Neural progenitor cell (in vitro differentiated cells): Measurements from ENCODE around the gene KIF18A. TPM values are rescaled to one million over a fixed set of nuclear protein-coding genes. Genes with fewer than 3 reads are reported as not detected.

Source experiments
- DNase-seq: peaks from one replicate; pipeline ENCODE4 v3.0.0-alpha.2; 2016; ENCODE audit warnings: low spot score
- H2AFZ ChIP-seq: fragments of 200-600 bp; sonication (generic); replicated peaks from 2 replicates; pipeline ENCODE4 v1.6.1; 2016; ENCODE audit warnings: antibody characterized with exemption
- H3F3A ChIP-seq: fragments of 200-600 bp; sonication (generic); 2 replicates; pipeline ENCODE4 v1.6.1; 2016; ENCODE audit warnings: antibody characterized with exemption, low read depth
- H3K27ac ChIP-seq: fragments of 200-600 bp; sonication (generic); 2 replicates; pipeline ENCODE4 v1.5.1; 2016; ENCODE audit warnings: mild to moderate bottlenecking
- H3K27me3 ChIP-seq: fragments of 200-600 bp; sonication (generic); 2 replicates; pipeline ENCODE4 v1.6.1; 2016; ENCODE audit warnings: mild to moderate bottlenecking, moderate library complexity
- H3K36me3 ChIP-seq: fragments of 200-600 bp; sonication (generic); 2 replicates; pipeline ENCODE4 v1.5.1; 2016
- H3K4me1 ChIP-seq: fragments of 200-600 bp; sonication (generic); 2 replicates; pipeline ENCODE4 v1.6.1; 2016; ENCODE audit warnings: mixed run types
- H3K4me2 ChIP-seq: fragments of 200-600 bp; sonication (generic); 2 replicates; pipeline ENCODE4 v1.6.1; 2016
- H3K4me3 ChIP-seq: fragments of 200-600 bp; sonication (generic); 2 replicates; pipeline ENCODE4 v1.5.1; 2016
- H3K79me2 ChIP-seq: fragments of 200-600 bp; sonication (generic); 2 replicates; pipeline ENCODE4 v1.6.1; 2016; ENCODE audit warnings: low read depth
- H3K9ac ChIP-seq: fragments of 200-600 bp; sonication (generic); 2 replicates; pipeline ENCODE4 v1.6.1; 2016
- H3K9me3 ChIP-seq: fragments of 200-600 bp; sonication (generic); 2 replicates; pipeline ENCODE4 v1.5.1; 2016; ENCODE audit warnings: low read depth
- H4K20me1 ChIP-seq: fragments of 200-600 bp; sonication (generic); 2 replicates; pipeline ENCODE4 v1.6.1; 2016; ENCODE audit warnings: low read depth
- H3K27ac Mint-ChIP-seq: 3 replicates; pipeline ENCODE4 v1.8.0; 2021; ENCODE audit warnings: mixed read lengths
- H3K27me3 Mint-ChIP-seq: 2 replicates; pipeline ENCODE4 v1.8.0; 2022; ENCODE audit warnings: low read depth, mild to moderate bottlenecking, inconsistent platforms, moderate library complexity, mixed read lengths; ENCODE audit not compliant: insufficient read depth
- H3K36me3 Mint-ChIP-seq: 3 replicates; pipeline ENCODE4 v1.8.0; 2021; ENCODE audit warnings: mixed read lengths
- H3K4me1 Mint-ChIP-seq: 3 replicates; pipeline ENCODE4 v1.8.0; 2021; ENCODE audit warnings: mixed read lengths
- H3K4me3 Mint-ChIP-seq: 3 replicates; pipeline ENCODE4 v1.8.0; 2021; ENCODE audit warnings: mild to moderate bottlenecking, moderate library complexity, mixed read lengths
- H3K9me3 Mint-ChIP-seq: 3 replicates; pipeline ENCODE4 v1.8.0; 2020; ENCODE audit warnings: mixed read lengths
- EZH2 ChIP-seq: fragments of 200-600 bp; sonication (generic); IDR thresholded peaks from 2 replicates; pipeline ENCODE4 v1.6.1; 2017; ENCODE audit warnings: antibody characterized with exemption, mild to moderate bottlenecking, moderate library complexity
- EZH2phosphoT487 ChIP-seq: fragments of 200-600 bp; sonication (generic); IDR thresholded peaks from 2 replicates; pipeline ENCODE4 v1.6.1; 2017; ENCODE audit warnings: antibody characterized with exemption
- total RNA-seq: library from RNA; depleted of rRNA; stranded (reverse); fragments of >200 nt; gene quantifications from 2 replicates; pipeline ENCODE4 v1.2.3, GENCODE V29; 2015; ENCODE audit warnings: low replicate concordance
- TF ChIP-seq, protein P1 (sequence below): fragments of 200-600 bp; sonication (generic); IDR thresholded peaks from 2 replicates; pipeline ENCODE4 v1.5.1; 2017; ENCODE audit warnings: antibody characterized with exemption, mild to moderate bottlenecking

KIF18A gene
- total RNA-seq, 1 donor from 2014 or later: 84.5 TPM

DNA sequence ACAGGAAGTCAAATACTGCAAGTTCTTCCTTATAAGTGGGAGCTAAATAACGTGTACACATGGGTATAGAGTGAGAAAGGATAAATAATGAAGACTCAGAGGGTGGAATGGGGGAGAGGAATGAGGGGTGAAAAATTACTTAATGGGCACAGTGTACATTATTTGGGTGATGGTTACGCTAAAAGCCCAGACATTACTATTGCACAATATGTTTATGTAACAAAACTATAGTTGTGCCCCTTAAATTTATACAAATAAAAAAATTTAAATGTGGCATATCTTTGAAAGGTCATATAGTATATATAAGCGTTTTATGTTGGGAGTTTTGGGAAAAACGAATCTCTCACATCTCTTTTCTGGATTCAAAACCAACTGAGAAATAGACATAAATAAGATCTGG is 96.1 kb downstream of the KIF18A start:
- Mint-ChIP-seq H3K4me1 (no peaks in the 10 kb centered on the region), H3K36me3 (peaks cover 4% of the 10 kb centered on the region), H3K27ac (no peak overlapping the region), H3K4me3 (no peak overlapping the region), H3K9me3 (no peaks in the 10 kb centered on the region), H3K27me3 (no peaks in the 10 kb centered on the region)
- Histone ChIP-seq H3K36me3 (no peaks in the 10 kb centered on the region), H3K4me1 (no peaks in the 10 kb centered on the region), H3K79me2 (no peaks in the 10 kb centered on the region), H3K27ac (no peak overlapping the region), H4K20me1 (no peaks in the 10 kb centered on the region), H3K27me3 (no peaks in the 10 kb centered on the region), H3K4me3 (no peak overlapping the region), H3K4me2 (no peak overlapping the region), H2AFZ (no peak overlapping the region), H3K9me3 (no peaks in the 10 kb centered on the region), H3F3A (no peaks in the 10 kb centered on the region), H3K9ac (no peak overlapping the region)
- TF ChIP-seq EZH2phosphoT487: no peak
- TF ChIP-seq EZH2: no peak
- TF ChIP-seq, protein P1, sequence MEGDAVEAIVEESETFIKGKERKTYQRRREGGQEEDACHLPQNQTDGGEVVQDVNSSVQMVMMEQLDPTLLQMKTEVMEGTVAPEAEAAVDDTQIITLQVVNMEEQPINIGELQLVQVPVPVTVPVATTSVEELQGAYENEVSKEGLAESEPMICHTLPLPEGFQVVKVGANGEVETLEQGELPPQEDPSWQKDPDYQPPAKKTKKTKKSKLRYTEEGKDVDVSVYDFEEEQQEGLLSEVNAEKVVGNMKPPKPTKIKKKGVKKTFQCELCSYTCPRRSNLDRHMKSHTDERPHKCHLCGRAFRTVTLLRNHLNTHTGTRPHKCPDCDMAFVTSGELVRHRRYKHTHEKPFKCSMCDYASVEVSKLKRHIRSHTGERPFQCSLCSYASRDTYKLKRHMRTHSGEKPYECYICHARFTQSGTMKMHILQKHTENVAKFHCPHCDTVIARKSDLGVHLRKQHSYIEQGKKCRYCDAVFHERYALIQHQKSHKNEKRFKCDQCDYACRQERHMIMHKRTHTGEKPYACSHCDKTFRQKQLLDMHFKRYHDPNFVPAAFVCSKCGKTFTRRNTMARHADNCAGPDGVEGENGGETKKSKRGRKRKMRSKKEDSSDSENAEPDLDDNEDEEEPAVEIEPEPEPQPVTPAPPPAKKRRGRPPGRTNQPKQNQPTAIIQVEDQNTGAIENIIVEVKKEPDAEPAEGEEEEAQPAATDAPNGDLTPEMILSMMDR: no peak
- DNase-seq: no peak

DNA sequence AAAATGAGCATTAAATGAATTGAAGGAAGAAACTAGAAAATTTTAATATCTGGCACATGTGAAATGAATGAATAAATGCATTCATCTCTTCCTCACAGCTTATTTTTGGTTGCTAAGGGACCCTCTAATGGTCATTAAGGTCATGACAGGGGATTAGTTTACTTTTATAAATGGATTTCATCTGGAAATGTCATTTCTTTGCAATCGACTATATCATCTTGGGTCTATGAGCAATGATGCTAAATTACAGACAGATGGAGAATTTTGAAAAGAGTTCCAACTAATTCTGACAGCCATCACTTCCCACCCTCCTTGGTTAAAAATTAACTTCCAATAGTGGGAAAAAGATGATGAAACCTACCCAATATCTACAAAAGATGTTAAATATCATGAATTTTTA is 98.0 kb downstream of the KIF18A start:
- Histone ChIP-seq H3K9me3 (no peaks in the 10 kb centered on the region), H3K4me1 (no peaks in the 10 kb centered on the region), H3K79me2 (no peaks in the 10 kb centered on the region), H3K27ac (no peak overlapping the region), H2AFZ (no peak overlapping the region), H3K4me2 (no peak overlapping the region), H3K27me3 (no peaks in the 10 kb centered on the region), H3K9ac (no peak overlapping the region), H3K4me3 (no peak overlapping the region), H4K20me1 (no peaks in the 10 kb centered on the region), H3K36me3 (no peaks in the 10 kb centered on the region), H3F3A (no peaks in the 10 kb centered on the region)
- no peak overlapping the region for H3K27ac Mint-ChIP-seq
- no peak for DNase-seq
- H3K36me3 Mint-ChIP-seq: peaks cover 4% of the 10 kb centered on the region
- TF ChIP-seq EZH2 (no peak), EZH2phosphoT487 (no peak)
- TF ChIP-seq, protein P1: no peak
- H3K9me3 Mint-ChIP-seq: no peaks in the 10 kb centered on the region
- no peaks in the 10 kb centered on the region for H3K4me1 Mint-ChIP-seq
- H3K4me3 Mint-ChIP-seq: no peak overlapping the region
- H3K27me3 Mint-ChIP-seq: no peaks in the 10 kb centered on the region

DNA sequence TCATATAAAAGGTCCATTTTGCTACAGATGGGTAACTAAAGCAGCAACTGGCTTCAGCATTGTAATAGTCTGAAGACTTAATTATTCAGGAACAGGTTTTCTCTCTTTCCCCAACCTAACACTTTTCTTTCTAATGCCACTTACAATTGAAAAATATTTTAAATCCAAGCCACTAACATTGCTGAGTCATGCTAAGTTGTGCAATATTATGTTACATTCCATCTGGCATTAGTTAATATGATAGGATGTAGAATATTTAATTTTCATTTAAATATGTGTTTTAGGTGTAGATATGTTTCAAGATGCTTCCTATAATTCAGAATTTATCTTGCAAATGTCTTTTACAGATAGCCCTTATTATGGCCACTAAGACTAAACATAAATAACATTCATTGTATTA is 98.6 kb downstream of the KIF18A start:
- no peaks in the 10 kb centered on the region for H3K27me3 Mint-ChIP-seq
- H3K9me3 Mint-ChIP-seq: no peaks in the 10 kb centered on the region
- H3K4me2 ChIP-seq: no peak overlapping the region
- H3K27ac ChIP-seq: no peak overlapping the region
- H3K4me1 ChIP-seq: no peaks in the 10 kb centered on the region
- no peak overlapping the region for H3K27ac Mint-ChIP-seq
- no peaks in the 10 kb centered on the region for H3K79me2 ChIP-seq
- H3K4me3 ChIP-seq: no peak overlapping the region
- H3K36me3 Mint-ChIP-seq: peaks cover 4% of the 10 kb centered on the region
- no peaks in the 10 kb centered on the region for H4K20me1 ChIP-seq
- no peak overlapping the region for H3K4me3 Mint-ChIP-seq
- H3F3A ChIP-seq: no peaks in the 10 kb centered on the region
- TF ChIP-seq EZH2phosphoT487 (no peak), EZH2 (no peak)
- TF ChIP-seq, protein P1: no peak
- H3K4me1 Mint-ChIP-seq: no peaks in the 10 kb centered on the region
- H3K36me3 ChIP-seq: no peaks in the 10 kb centered on the region
- no peaks in the 10 kb centered on the region for H3K27me3 ChIP-seq
- no peaks in the 10 kb centered on the region for H3K9me3 ChIP-seq
- H2AFZ ChIP-seq: no peak overlapping the region
- no peak for DNase-seq
- no peak overlapping the region for H3K9ac ChIP-seq

DNA sequence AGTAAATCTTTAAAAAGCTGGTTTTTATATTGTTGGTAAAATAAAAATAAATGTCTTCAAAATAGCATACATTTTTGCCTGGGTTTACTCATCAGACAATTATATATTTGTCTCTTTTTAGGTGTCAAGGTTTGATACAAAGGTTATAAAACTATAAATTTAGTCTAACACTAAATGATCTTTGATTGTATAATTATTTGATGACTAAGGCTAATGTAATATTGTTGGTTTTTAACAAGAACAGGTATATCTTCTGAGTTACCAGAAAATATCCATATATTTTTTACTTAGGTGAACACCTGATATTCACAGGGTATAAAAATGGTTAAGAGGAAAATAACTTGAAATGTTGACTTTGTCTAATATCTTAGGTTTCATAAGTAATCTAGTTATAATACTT is 104.3 kb downstream of the KIF18A start:
- H3K27ac ChIP-seq: no peak overlapping the region
- H3K9ac ChIP-seq: no peak overlapping the region
- H3K4me3 Mint-ChIP-seq: no peak overlapping the region
- no peaks in the 10 kb centered on the region for H3K27me3 ChIP-seq
- H3K4me2 ChIP-seq: no peak overlapping the region
- no peaks in the 10 kb centered on the region for H3F3A ChIP-seq
- H3K36me3 Mint-ChIP-seq: peaks cover 16% of the 10 kb centered on the region
- H3K9me3 Mint-ChIP-seq: peaks cover 26% of the 10 kb centered on the region
- peaks cover 13% of the 10 kb centered on the region for H3K9me3 ChIP-seq
- H3K4me3 ChIP-seq: no peak overlapping the region
- TF ChIP-seq, protein P1: no peak
- no peak for TF ChIP-seq EZH2
- TF ChIP-seq EZH2phosphoT487: no peak
- no peaks in the 10 kb centered on the region for H3K4me1 Mint-ChIP-seq
- H2AFZ ChIP-seq: no peak overlapping the region
- no peaks in the 10 kb centered on the region for H3K79me2 ChIP-seq
- no peaks in the 10 kb centered on the region for H3K4me1 ChIP-seq
- no peak overlapping the region for H3K27ac Mint-ChIP-seq
- no peak for DNase-seq
- H4K20me1 ChIP-seq: no peaks in the 10 kb centered on the region
- H3K36me3 ChIP-seq: peaks cover 9% of the 10 kb centered on the region
- H3K27me3 Mint-ChIP-seq: peaks cover 2% of the 10 kb centered on the region
